Stimulated activated naive CD8-positive, alpha-beta T cell treated with anti-CD3 and anti-CD28 coated beads, Interleukin-15, Interleukin-2, amounts not matched to agents 100 ng/mL and 50 ng/mL, for 24 hours (primary cell): Measurements from ENCODE around the gene DDX49.
"Not testable (repeated sequence)": the region's sequence is repeated elsewhere in the genome, so short reads cannot be mapped to it uniquely, and the experiment has no call there.

ENCODE experiments used
- H3K27ac Mint-ChIP-seq: one replicate; pipeline ENCODE4 v1.8.0; 2021; ENCODE audit warnings: mild to moderate bottlenecking, mixed read lengths
- H3K27me3 Mint-ChIP-seq: one replicate; pipeline ENCODE4 v1.8.0; 2021; ENCODE audit warnings: mixed read lengths
- H3K36me3 Mint-ChIP-seq: one replicate; pipeline ENCODE4 v1.8.0; 2021; ENCODE audit warnings: low read depth, mixed read lengths
- H3K4me1 Mint-ChIP-seq: one replicate; pipeline ENCODE4 v1.8.0; 2021; ENCODE audit warnings: low read depth, mixed read lengths
- H3K4me3 Mint-ChIP-seq: one replicate; pipeline ENCODE4 v1.8.0; 2021; ENCODE audit warnings: mild to moderate bottlenecking, mixed read lengths
- H3K9me3 Mint-ChIP-seq: one replicate; pipeline ENCODE4 v1.8.0; 2021; ENCODE audit warnings: mixed read lengths

The DDX49 gene

DNA sequence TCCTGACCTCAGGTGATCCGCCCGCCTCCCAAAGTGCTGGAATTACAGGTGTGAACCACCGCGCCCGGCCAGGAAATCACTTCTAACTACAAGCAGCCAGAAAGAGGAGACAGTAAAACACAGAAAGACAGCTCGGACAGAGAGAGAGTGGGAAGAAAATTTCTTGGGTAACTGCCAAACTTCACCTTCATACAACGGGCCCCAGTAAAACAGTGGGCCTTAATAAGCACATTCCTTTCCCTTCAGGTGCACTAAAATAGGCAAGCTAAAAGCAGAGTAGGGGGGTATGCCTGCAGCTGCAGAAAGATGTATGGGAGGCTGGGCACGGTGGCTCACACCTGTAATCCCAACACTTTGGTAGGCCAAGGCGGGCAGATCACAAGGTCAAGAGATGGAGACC lies 1.9 kb upstream of the DDX49 start:
- H3K9me3 Mint-ChIP-seq, H3K27me3 Mint-ChIP-seq: not testable (repeated sequence)
- peaks cover 28% of the 10 kb centered on the region for H3K36me3 Mint-ChIP-seq
- peaks cover 56% of the 10 kb centered on the region for H3K4me1 Mint-ChIP-seq
- H3K27ac Mint-ChIP-seq = peak overlapping the region; percentile 80
- peak overlapping the region; percentile 61 for H3K4me3 Mint-ChIP-seq

DNA sequence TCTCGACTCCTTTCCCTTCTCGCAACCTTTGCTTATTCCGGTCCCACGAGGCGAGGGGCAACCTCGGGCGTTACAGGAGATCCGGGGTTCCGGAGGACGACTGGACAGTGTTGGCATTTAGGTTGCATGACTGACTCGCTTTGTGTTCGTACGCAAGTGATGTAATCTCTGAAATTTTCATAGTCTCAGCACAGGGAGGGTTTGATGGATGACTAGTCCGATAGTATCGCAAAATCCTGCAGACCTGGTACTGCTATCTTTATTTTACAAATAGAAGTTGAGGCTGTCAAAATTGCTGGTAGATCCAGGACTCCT lies 342 bp downstream of the DDX49 start:
- no peaks in the 10 kb centered on the region for H3K27me3 Mint-ChIP-seq
- peak overlapping the region; percentile 99 for H3K4me3 Mint-ChIP-seq
- peak overlapping the region; percentile 96 for H3K27ac Mint-ChIP-seq
- peaks cover 55% of the 10 kb centered on the region for H3K4me1 Mint-ChIP-seq
- no peaks in the 10 kb centered on the region for H3K9me3 Mint-ChIP-seq
- H3K36me3 Mint-ChIP-seq = peaks cover 35% of the 10 kb centered on the region

DNA sequence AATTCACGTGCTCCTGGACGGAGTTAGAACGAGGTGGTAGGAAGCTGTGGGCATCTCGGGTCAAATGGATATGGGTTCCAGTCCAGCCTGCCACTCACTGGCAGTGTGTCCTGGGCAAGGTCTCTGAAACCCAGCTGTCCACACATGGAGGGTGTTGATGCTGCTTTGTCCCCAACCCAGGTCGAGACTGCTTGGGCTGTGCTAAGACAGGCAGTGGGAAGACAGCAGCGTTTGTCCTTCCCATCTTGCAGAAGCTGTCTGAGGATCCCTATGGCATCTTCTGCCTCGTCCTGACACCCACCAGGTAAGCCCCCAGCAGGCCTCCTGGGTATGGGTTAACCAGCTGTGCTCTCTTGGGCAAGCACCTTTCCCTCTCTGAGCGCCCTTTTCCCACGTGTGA lies 885 bp downstream of the DDX49 start:
- Mint-ChIP-seq H3K4me1 (peaks cover 50% of the 10 kb centered on the region), H3K9me3 (no peaks in the 10 kb centered on the region), H3K4me3 (peak overlapping the region; percentile 99), H3K27me3 (no peaks in the 10 kb centered on the region), H3K36me3 (peaks cover 37% of the 10 kb centered on the region), H3K27ac (peak overlapping the region; percentile 96)

DNA sequence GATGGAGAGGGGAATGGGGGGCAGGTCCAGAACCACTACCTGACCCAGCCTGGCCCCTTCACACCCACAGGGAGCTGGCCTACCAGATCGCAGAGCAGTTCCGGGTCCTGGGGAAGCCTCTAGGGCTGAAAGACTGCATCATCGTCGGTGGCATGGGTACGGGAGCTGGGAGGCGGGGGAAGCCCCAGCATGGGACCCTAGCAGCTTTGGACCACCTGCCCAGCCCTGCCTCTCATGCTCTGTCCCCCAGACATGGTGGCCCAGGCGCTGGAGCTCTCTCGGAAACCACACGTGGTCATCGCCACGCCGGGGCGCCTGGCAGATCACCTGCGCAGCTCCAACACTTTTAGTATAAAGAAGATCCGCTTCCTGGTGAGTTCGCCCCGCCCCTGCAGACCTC lies 2.1 kb downstream of the DDX49 start:
- peak overlapping the region; percentile 52 for H3K4me3 Mint-ChIP-seq
- peaks cover 43% of the 10 kb centered on the region for H3K36me3 Mint-ChIP-seq
- H3K4me1 Mint-ChIP-seq = peaks cover 42% of the 10 kb centered on the region
- H3K27ac Mint-ChIP-seq = no peak overlapping the region
- H3K27me3 Mint-ChIP-seq = no peaks in the 10 kb centered on the region
- no peaks in the 10 kb centered on the region for H3K9me3 Mint-ChIP-seq

DNA sequence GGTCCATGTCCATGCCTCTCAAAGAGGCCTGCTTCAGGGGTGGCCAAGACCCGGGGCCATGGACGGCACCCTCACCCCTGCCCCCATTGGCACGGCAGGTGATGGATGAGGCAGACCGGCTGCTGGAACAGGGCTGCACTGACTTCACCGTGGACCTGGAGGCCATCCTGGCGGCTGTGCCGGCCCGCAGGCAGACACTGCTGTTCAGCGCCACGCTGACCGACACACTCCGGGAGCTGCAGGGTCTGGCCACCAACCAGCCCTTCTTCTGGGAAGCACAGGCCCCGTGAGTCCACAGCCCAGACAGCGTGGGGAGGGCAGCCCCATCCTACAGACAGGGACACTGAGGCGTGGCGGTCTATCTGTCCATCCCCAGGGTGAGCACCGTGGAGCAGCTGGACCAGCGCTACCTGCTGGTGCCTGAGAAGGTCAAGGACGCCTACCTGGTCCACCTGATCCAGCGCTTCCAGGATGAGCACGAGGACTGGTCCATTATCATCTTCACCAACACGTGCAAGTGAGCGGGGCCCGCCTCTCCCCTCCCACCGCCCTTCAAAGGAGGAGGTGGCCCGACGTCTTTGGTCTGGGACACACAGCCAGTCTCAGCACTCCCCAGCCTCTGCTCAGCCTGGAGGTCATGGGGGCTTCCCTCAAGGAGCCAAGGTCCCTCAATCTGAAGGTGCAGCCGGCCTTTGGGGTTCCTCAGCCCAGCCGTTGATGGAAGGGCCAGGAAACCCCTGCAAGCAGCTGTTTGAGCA lies 2.9 kb downstream of the DDX49 start:
- Mint-ChIP-seq H3K27me3 (no peaks in the 10 kb centered on the region), H3K4me3 (no peak overlapping the region), H3K9me3 (no peaks in the 10 kb centered on the region), H3K4me1 (peaks cover 34% of the 10 kb centered on the region), H3K27ac (no peak overlapping the region), H3K36me3 (peaks cover 39% of the 10 kb centered on the region)

DNA sequence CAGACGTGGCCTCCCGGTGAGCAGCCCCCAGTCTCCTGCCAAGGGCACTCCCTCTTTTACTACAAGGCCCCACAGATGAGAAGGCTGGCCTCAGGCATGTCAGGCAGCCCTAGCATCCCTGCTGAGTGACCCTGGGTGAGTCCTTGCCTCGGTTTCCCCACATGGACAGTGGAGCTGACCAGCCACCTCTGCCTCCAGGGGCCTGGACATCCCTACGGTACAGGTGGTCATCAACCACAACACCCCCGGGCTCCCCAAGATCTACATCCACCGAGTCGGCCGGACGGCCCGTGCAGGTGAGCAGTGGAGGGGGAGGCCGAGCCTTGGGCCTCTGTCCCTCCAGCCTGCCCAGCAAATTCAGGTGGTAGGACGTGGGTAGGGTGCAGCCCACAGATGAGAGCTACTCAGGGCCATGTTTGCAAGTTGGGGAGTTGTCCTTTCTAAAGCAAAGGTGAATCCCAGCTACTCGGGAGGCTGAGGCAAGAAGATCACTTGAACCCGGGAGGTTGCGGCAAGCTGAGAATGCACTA lies 5.2 kb downstream of the DDX49 start:
- H3K27me3 Mint-ChIP-seq = no peaks in the 10 kb centered on the region
- peaks cover 15% of the 10 kb centered on the region for H3K4me1 Mint-ChIP-seq
- no peaks in the 10 kb centered on the region for H3K9me3 Mint-ChIP-seq
- H3K27ac Mint-ChIP-seq = no peak overlapping the region
- H3K36me3 Mint-ChIP-seq = peaks cover 33% of the 10 kb centered on the region
- no peak overlapping the region for H3K4me3 Mint-ChIP-seq

DNA sequence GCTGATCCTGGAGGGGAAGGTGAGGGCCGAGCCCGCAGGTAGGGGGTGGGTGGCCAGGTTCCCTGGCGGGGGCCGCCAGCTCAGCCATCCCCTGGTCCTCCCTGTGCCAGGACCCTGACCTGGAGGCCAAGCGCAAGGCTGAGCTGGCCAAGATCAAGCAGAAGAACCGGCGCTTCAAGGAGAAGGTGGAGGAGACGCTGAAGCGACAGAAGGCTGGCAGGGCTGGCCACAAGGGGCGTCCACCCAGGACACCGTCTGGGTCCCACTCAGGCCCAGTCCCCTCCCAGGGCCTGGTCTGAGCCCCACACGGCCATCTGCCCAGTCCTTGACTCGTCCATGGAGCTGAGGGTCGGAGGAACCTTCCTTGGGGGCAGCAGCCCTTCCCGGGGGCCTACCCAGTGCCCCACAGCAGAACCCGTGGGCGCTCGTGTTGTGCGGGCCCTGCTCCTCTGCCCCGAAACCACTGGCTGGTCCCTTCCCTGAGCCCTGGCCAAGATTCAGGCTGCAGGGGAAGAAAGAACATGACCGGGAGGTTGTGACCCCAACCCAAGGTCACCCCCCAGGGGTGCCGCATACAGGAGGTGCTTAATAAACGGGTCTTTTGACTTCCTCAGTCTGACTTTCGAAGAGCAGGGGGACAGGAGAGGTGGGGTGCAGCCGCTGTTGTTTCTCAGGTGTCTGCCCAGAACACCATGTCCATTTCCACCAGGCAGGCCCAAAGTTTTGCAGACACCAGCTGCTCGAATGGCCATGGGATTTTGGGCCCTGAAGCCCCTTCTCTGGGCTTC lies 8.7 kb downstream of the DDX49 start:
- Mint-ChIP-seq H3K36me3 (peaks cover 20% of the 10 kb centered on the region), H3K9me3 (no peaks in the 10 kb centered on the region), H3K4me1 (peaks cover 4% of the 10 kb centered on the region), H3K4me3 (no peak overlapping the region), H3K27ac (no peak overlapping the region), H3K27me3 (peaks cover under 1% of the 10 kb centered on the region)

DNA sequence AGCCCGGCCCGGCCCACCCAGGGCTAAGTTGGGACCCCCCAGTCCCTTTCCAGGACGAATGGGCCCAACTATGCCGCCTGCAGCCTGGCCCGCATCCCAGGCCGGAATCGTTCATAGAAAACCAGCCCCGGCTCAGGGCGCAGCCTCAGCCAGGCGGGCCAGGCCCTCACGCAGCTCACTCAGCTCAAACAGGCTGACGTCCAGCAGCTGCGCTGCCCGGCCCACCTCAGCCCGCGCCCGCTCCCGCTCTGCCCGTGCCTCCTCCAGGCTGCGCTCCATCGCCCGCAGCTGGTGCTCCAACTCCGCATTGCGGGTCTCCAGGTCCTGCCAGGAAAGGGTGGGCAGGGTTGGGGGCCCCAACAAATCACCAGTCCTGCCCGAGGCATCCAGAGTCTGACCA lies 9.8 kb downstream of the DDX49 start:
- Mint-ChIP-seq H3K4me1 (peaks cover 4% of the 10 kb centered on the region), H3K27ac (no peak overlapping the region)

DNA sequence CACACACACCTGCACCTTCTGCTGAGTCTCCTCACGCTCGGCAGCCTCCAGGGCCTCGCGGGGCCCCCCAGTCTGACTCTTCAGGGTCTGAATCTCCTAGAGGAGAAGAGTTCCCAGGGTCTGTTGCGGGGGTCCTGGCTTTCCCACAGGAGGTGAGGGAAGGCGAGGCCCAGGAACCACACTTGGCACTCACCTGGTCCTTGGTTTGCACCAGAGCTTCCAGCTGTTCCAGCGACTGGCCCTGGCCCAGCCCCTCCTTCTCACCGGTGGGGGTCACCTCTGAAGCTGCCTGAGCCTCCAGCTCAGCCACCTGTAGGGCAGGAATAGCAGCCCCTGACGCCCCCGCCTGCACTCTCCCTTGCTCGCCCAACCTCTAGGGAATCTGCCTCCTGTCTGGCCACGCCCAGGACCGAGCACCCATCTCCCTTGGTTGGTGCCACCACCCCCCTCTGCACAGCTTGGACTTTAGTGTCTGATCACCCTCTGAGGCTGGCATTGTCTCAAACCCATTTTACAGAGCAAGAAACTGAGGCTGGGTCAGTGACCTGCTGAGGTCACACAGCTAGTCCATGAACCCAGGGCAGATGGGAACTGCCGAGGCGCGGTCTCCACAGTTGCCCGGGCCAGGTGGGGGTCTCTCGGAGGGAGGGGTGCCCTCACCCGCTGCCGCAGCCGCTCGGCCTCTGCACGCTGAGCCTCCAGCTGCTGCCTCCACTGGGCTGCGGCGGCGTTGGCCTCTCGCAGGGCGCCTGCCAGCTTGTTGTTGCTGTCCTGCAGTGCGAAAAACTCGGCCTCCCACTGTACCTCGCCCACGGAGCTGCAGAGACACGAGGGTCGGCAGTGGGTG lies 12.0 kb downstream of the DDX49 start:
- Mint-ChIP-seq H3K9me3 (no peaks in the 10 kb centered on the region), H3K4me3 (no peak overlapping the region), H3K27me3 (peaks cover 11% of the 10 kb centered on the region), H3K27ac (no peak overlapping the region), H3K36me3 (no peaks in the 10 kb centered on the region), H3K4me1 (peaks cover 4% of the 10 kb centered on the region)

More for the DNA sequence above, 9.8 kb downstream of the DDX49 start:
- no peaks in the 10 kb centered on the region for H3K9me3 Mint-ChIP-seq
- H3K27me3 Mint-ChIP-seq = peaks cover 11% of the 10 kb centered on the region
- H3K4me3 Mint-ChIP-seq = no peak overlapping the region
- H3K36me3 Mint-ChIP-seq = peaks cover 14% of the 10 kb centered on the region

DNA sequence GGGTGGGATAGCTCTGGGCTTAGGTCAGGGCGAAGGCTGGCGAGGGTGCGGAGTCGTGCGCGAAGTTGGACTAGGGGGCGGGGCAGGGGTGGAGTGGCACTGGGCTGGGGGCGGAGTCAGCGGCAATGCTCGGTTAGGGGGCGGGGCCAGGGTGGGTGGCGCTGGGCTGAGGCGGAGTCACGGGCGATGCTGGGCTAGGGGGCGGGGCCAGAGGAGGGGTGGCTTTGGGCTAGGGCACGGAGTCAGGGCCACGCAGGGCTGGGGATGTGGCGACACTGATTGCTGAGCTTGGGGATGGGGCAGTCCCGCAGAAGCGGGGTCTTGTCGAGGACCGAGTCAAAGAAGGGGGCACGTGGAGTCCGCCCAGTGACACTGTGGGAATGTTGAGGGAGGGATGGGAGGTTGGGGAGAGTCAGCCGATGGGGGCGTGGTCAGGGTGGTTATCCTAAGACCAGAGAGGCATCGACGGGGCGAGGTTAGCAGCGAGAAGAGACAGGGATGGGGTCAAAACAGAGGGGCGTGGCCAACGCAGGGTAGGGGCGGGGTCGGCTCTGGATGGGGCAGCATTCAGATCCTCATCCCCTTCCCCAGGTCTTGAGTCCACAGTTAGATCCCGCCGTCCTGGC lies 12.8 kb downstream of the DDX49 start:
- Mint-ChIP-seq H3K4me3 (peak overlapping the region; percentile 62), H3K27ac (peak overlapping the region; percentile 50), H3K27me3 (peaks cover 11% of the 10 kb centered on the region), H3K4me1 (peaks cover 4% of the 10 kb centered on the region), H3K9me3 (no peaks in the 10 kb centered on the region), H3K36me3 (no peaks in the 10 kb centered on the region)

DNA sequence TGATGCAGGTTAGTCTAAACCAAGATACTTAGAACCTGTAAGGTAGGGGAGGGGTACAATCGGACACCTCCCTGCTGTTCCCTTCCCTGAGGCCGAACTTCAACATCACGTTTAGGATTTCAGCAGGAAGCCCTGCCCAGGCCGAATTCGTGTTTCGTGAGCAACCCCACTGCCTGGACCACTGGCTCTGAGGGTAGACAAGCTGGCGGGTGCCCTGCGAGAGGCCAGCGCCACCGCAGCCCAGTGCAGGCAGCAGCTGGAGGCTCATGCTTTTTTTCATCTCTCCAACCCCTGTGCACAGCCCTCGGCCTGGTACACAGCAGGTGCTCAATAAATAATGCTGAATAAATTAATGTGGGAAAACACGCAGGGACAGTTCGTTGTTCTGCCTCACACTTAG lies 13.8 kb downstream of the DDX49 start:
- H3K9me3 Mint-ChIP-seq = no peaks in the 10 kb centered on the region
- H3K27ac Mint-ChIP-seq = no peak overlapping the region
- peaks cover 4% of the 10 kb centered on the region for H3K4me1 Mint-ChIP-seq
- H3K27me3 Mint-ChIP-seq = peaks cover 11% of the 10 kb centered on the region
- no peaks in the 10 kb centered on the region for H3K36me3 Mint-ChIP-seq
- no peak overlapping the region for H3K4me3 Mint-ChIP-seq

DNA sequence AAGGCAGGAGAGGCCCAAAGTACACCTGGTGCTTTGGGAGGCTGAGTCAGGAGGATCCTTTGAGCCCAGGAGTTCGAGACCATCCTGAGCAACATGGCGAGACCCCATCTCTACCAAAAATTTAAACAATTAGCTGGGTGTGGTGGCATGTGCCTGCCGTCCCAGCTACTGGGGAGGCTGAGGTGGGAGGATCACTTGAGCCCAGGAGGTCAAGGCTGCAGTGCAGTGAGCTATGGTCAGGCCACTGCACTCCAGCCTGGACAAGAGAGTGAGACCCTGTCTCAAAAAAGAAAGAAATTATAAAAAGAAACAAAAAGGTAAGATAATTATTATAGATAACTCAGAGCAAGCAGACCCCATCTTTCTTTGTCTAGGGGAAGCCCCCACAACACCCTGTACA lies 19.6 kb downstream of the DDX49 start:
- no peaks in the 10 kb centered on the region for H3K36me3 Mint-ChIP-seq
- no peak overlapping the region for H3K27ac Mint-ChIP-seq
- H3K4me3 Mint-ChIP-seq = no peak overlapping the region
- peaks cover 14% of the 10 kb centered on the region for H3K4me1 Mint-ChIP-seq
- H3K9me3 Mint-ChIP-seq = no peaks in the 10 kb centered on the region
- H3K27me3 Mint-ChIP-seq = peaks cover 32% of the 10 kb centered on the region

DNA sequence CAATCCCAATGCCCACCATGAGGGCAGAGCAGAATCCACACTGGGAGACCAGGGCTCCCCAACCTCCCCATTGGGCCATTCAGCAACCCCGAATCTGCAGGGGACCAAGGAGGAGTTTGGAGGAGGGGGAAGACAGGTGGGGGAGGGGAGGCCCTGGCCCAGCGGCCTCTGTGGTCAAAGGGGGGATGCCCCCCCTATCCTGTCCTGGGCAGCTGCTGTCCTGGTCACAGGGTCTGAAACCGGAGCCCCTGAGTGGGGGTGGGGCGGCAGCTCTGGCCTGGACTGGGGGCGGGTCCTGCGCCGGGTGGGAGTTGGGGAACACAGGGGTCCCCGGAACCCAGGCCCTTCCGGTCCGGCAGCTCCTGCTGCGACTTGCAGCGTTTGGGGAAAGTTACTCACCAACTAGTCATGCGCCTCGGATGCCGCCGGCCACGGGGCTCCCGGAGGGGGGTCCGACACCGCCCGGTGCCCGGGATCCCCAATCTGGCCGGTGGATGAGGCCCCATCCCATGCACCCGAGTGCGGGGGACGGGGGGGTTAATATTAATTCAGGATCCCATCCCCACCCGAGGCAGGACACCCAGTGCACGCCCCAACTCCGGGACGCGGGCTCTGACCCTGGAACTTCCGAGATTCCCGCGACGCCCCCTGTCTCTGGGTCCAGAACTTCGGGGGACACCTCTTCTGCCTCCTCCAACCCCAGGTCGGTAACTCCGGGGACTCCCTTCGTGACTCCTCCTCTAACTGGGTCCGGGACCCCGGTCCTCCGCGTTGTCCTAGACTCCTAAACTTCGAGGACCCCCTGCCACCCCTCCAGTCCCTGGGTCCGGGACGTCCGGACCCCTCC lies 20.6 kb downstream of the DDX49 start:
- peaks cover 14% of the 10 kb centered on the region for H3K4me1 Mint-ChIP-seq
- peaks cover 30% of the 10 kb centered on the region for H3K27me3 Mint-ChIP-seq
- H3K27ac Mint-ChIP-seq = no peak overlapping the region
- no peaks in the 10 kb centered on the region for H3K9me3 Mint-ChIP-seq
- peak overlapping the region; percentile 70 for H3K4me3 Mint-ChIP-seq
- no peaks in the 10 kb centered on the region for H3K36me3 Mint-ChIP-seq
